ENCODE data around the gene INO80. TPM values are rescaled to one million over a fixed set of nuclear protein-coding genes. Genes with fewer than 3 reads are reported as not detected.

Gene INO80
- total and polyA plus RNA-seq, 2 donors (not counting 3 experiments of a cell fraction or from before 2014, with no cell fraction given): 5.7 to 29.1 TPM

GRCh38 chr15:41115161-41115651, 874 bp downstream of the INO80 start:
- peak overlapping the region; percentile 99 for H3K9ac ChIP-seq (replicated peaks; ENCODE audit: extremely low read depth, insufficient read depth, low read length)
- intact Hi-C loops (cut with micrococcal nuclease) (loop anchor here (1.0 to 10.0 kb wide), 3 partner anchors 70 to 217 kb away; partner anchors contain the start of genes NUSAP1 and OIP5), dilution Hi-C loops (cut with MboI; ENCODE audit: extremely low pct_ligation_motif_present, low sequenced_read_pairs) (no loop called here)
- POLR2A ChIA-PET: interaction anchor here (1.5 kb wide), 1 partner anchor 184 kb away, joined by 4 read pairs; no protein-coding TSS in a partner anchor
- peak overlapping the region; percentile 76 for H3K4me2 ChIP-seq (ENCODE audit: insufficient read depth, low read length)
- no peaks in the 10 kb centered on the region for H4K20me1 ChIP-seq (replicated peaks; ENCODE audit: control insufficient read depth, extremely low read depth, insufficient read depth, low read length)
- H3K79me2 ChIP-seq (ENCODE audit: control insufficient read depth, insufficient read depth, low read length): peaks cover 54% of the 10 kb centered on the region
- CTCF ChIA-PET: interaction anchor here (0.9 to 1.3 kb wide), 5 partner anchors 9 to 211 kb away, joined by 3 to 4 read pairs (median 3); partner anchors contain the start of genes CHP1 and EXD1
- no peaks in the 10 kb centered on the region for H3K9me1 ChIP-seq (replicated peaks; ENCODE audit: control insufficient read depth, extremely low read depth, insufficient read depth, low read length)
- no peaks in the 10 kb centered on the region for H3K36me3 ChIP-seq (ENCODE audit: control insufficient read depth in 2 of 2, extremely low read depth in 1 of 2, insufficient read depth in 2 of 2, low read length in 2 of 2)
- H3K4me3 ChIP-seq (replicated peaks in 1 of 3; ENCODE audit: insufficient read depth in 1 of 3, low read depth in 1 of 3, low read length in 3 of 3): peak overlapping the region; percentile 89 to 95 (median 90)
- peak overlapping the region; percentile 96 for H3K27ac ChIP-seq (ENCODE audit: insufficient read depth, low read depth, low read length)
- BruUV-seq (replicated peaks): TSS peak; percentile 46
- DNase-seq (ENCODE audit: low read depth, low spot score): peak; percentile 52
- peak overlapping the region; percentile 21 for H2AFZ ChIP-seq (ENCODE audit: low read depth, low read length)
- no peaks in the 10 kb centered on the region for H3K9me3 ChIP-seq (replicated peaks; ENCODE audit: control insufficient read depth, insufficient read depth, low read length)
- H3K4me1 ChIP-seq (ENCODE audit: control insufficient read depth, extremely low read depth, insufficient read depth, low read length): peaks cover 11% of the 10 kb centered on the region
- TF ChIP-seq CTCF (IDR thresholded peaks at IDR 0.05; ENCODE audit: extremely low read depth in 1 of 2, insufficient read depth in 1 of 2, low read depth in 1 of 2, low read length in 2 of 2) (peak in 1 of 2 donors; percentile 27), POLR2A (IDR thresholded peaks at IDR 0.05; ENCODE audit: low read depth, low read length) (no peak)
- H3K27me3 ChIP-seq (ENCODE audit: control insufficient read depth in 2 of 2, insufficient read depth in 2 of 2, low read length in 2 of 2): no peaks in the 10 kb centered on the region
- FAIRE-seq: peak; percentile 75

GRCh38 chr15:41106947-41107346, 9.1 kb downstream of the INO80 start:
- dilution Hi-C loops (cut with MboI; ENCODE audit: extremely low pct_ligation_motif_present, low sequenced_read_pairs): no loop called here
- H3K4me2 ChIP-seq (ENCODE audit: insufficient read depth, low read length): no peak overlapping the region
- no peak overlapping the region for H3K9ac ChIP-seq (replicated peaks; ENCODE audit: extremely low read depth, insufficient read depth, low read length)
- H3K4me3 ChIP-seq (replicated peaks in 1 of 3; ENCODE audit: insufficient read depth in 1 of 3, low read depth in 1 of 3, low read length in 3 of 3): no peak overlapping the region
- CTCF ChIA-PET: no interaction called here
- no peaks in the 10 kb centered on the region for H3K9me3 ChIP-seq (replicated peaks; ENCODE audit: control insufficient read depth, insufficient read depth, low read length)
- intact Hi-C loops (cut with micrococcal nuclease): no loop called here
- no peak for TF ChIP-seq POLR2A (IDR thresholded peaks at IDR 0.05; ENCODE audit: low read depth, low read length)
- TF ChIP-seq CTCF (IDR thresholded peaks at IDR 0.05; ENCODE audit: extremely low read depth in 1 of 2, insufficient read depth in 1 of 2, low read depth in 1 of 2, low read length in 2 of 2): no peak
- no peak overlapping the region for H3K27ac ChIP-seq (ENCODE audit: insufficient read depth, low read depth, low read length)
- no peak for FAIRE-seq
- no peak for DNase-seq (ENCODE audit: low read depth, low spot score)
- H3K9me1 ChIP-seq (replicated peaks; ENCODE audit: control insufficient read depth, extremely low read depth, insufficient read depth, low read length): no peaks in the 10 kb centered on the region
- POLR2A ChIA-PET: no interaction called here
- H3K79me2 ChIP-seq (ENCODE audit: control insufficient read depth, insufficient read depth, low read length): peaks cover 86% of the 10 kb centered on the region
- no peaks in the 10 kb centered on the region for H3K27me3 ChIP-seq (ENCODE audit: control insufficient read depth in 2 of 2, insufficient read depth in 2 of 2, low read length in 2 of 2)
- H2AFZ ChIP-seq (ENCODE audit: low read depth, low read length): no peak overlapping the region
- peaks cover 0 to 3% of the 10 kb centered on the region in 2 experiments for H3K36me3 ChIP-seq (ENCODE audit: control insufficient read depth in 2 of 2, extremely low read depth in 1 of 2, insufficient read depth in 2 of 2, low read length in 2 of 2)
- peaks cover 2% of the 10 kb centered on the region for H3K4me1 ChIP-seq (ENCODE audit: control insufficient read depth, extremely low read depth, insufficient read depth, low read length)
- BruUV-seq (replicated peaks): no TSS peak
- no peaks in the 10 kb centered on the region for H4K20me1 ChIP-seq (replicated peaks; ENCODE audit: control insufficient read depth, extremely low read depth, insufficient read depth, low read length)

All from endothelial cell of umbilical vein (primary cell).